ENCODE data around the gene PRDM15. TPM values are rescaled to one million over a fixed set of nuclear protein-coding genes. Genes with fewer than 3 reads are reported as not detected.

The PRDM15 gene
- total RNA-seq, 4 donors from 2014 or later, result 7.6 to 27.5 (median 12.9) TPM

- Histone ChIP-seq H3K36me3 (no peaks in the 10 kb centered on the region), H3K27me3 (no peaks in the 10 kb centered on the region), H3K9me3 (no peaks in the 10 kb centered on the region), H3K4me1 (peaks cover 42% of the 10 kb centered on the region), H3K4me3 (peak overlapping the region; percentile 44), H3K27ac (peak overlapping the region; percentile 69)
- WGBS, result 24% methylated on average over 11 of the region's 11 CpGs
- no peak for DNase-seq (ENCODE audit: low spot score in 2 of 2)
- TF ChIP-seq POLR2A (IDR thresholded peaks at IDR 0.05), result no peak
- TF ChIP-seq EP300 (IDR thresholded peaks at IDR 0.05), result no peak
- TF ChIP-seq CTCF (IDR thresholded peaks at IDR 0.05), result no peak
- no peak for TF ChIP-seq POLR2AphosphoS5 (IDR thresholded peaks at IDR 0.05)
Observed at GRCh38 chr21:41926117-41926806, 47.1 kb upstream of the PRDM15 start.

GRCh38 chr21:41925767-41926116 is 46.6 kb upstream of the PRDM15 start:
- WGBS, result 54% methylated on average over 4 of the region's 4 CpGs

GRCh38 chr21:41924368-41924754 is 45.2 kb upstream of the PRDM15 start:
- H3K4me1 ChIP-seq, result peaks cover 36% of the 10 kb centered on the region
- no peak overlapping the region for H3K27ac ChIP-seq
- WGBS, result 62% methylated on average over 6 of the region's 6 CpGs
- DNase-seq (ENCODE audit: low spot score in 2 of 2), result no peak
- no peak for TF ChIP-seq POLR2A (IDR thresholded peaks at IDR 0.05)
- TF ChIP-seq POLR2AphosphoS5 (IDR thresholded peaks at IDR 0.05), result no peak
- TF ChIP-seq CTCF (IDR thresholded peaks at IDR 0.05), result no peak
- TF ChIP-seq EP300 (IDR thresholded peaks at IDR 0.05), result no peak
- no peaks in the 10 kb centered on the region for H3K9me3 ChIP-seq
- H3K36me3 ChIP-seq, result no peaks in the 10 kb centered on the region
- no peaks in the 10 kb centered on the region for H3K27me3 ChIP-seq
- no peak overlapping the region for H3K4me3 ChIP-seq

More at GRCh38 chr21:41925767-41926116, 46.6 kb upstream of the PRDM15 start:
- Histone ChIP-seq H3K9me3 (no peaks in the 10 kb centered on the region), H3K36me3 (no peaks in the 10 kb centered on the region), H3K4me3 (peak overlapping the region; percentile 44), H3K27ac (peak overlapping the region; percentile 69), H3K27me3 (no peaks in the 10 kb centered on the region), H3K4me1 (peaks cover 42% of the 10 kb centered on the region)
- no peak for TF ChIP-seq POLR2AphosphoS5 (IDR thresholded peaks at IDR 0.05)
- no peak for TF ChIP-seq EP300 (IDR thresholded peaks at IDR 0.05)
- TF ChIP-seq CTCF (IDR thresholded peaks at IDR 0.05), result no peak
- no peak for TF ChIP-seq POLR2A (IDR thresholded peaks at IDR 0.05)
- DNase-seq (ENCODE audit: low spot score in 2 of 2), result no peak

GRCh38 chr21:41923631-41924367 is 44.7 kb upstream of the PRDM15 start:
- no peaks in the 10 kb centered on the region for H3K27me3 ChIP-seq
- no peak overlapping the region for H3K4me3 ChIP-seq
- H3K36me3 ChIP-seq, result no peaks in the 10 kb centered on the region
- peak overlapping the region; percentile 80 for H3K27ac ChIP-seq
- no peaks in the 10 kb centered on the region for H3K9me3 ChIP-seq
- 45% methylated on average over 7 of the region's 7 CpGs for WGBS
- TF ChIP-seq CTCF (IDR thresholded peaks at IDR 0.05) (no peak), POLR2A (IDR thresholded peaks at IDR 0.05) (no peak), EP300 (IDR thresholded peaks at IDR 0.05) (no peak), POLR2AphosphoS5 (IDR thresholded peaks at IDR 0.05) (no peak)
- DNase-seq (ENCODE audit: low spot score in 2 of 2), result no peak
- H3K4me1 ChIP-seq, result peaks cover 32% of the 10 kb centered on the region

- 59% methylated on average over 8 of the region's 8 CpGs for WGBS
- Histone ChIP-seq H3K27me3 (no peaks in the 10 kb centered on the region), H3K4me3 (no peak overlapping the region), H3K4me1 (peaks cover 28% of the 10 kb centered on the region), H3K27ac (peak overlapping the region; percentile 80), H3K36me3 (peaks cover 4% of the 10 kb centered on the region), H3K9me3 (no peaks in the 10 kb centered on the region)
- no peak for DNase-seq (ENCODE audit: low spot score in 2 of 2)
- no peak for TF ChIP-seq CTCF (IDR thresholded peaks at IDR 0.05)
- no peak for TF ChIP-seq EP300 (IDR thresholded peaks at IDR 0.05)
- TF ChIP-seq POLR2A (IDR thresholded peaks at IDR 0.05), result no peak
- no peak for TF ChIP-seq POLR2AphosphoS5 (IDR thresholded peaks at IDR 0.05)
Observed at GRCh38 chr21:41923186-41923585, 44.0 kb upstream of the PRDM15 start.

Measured in suprapubic skin (tissue), 4 donors.